CD4-positive, alpha-beta T cell treated with Interleukin-6 for 4 hours (primary cell): ENCODE results near the gene FAM107A.

ENCODE experiments used
- DNase-seq: peaks from one replicate; pipeline ENCODE4 v3.0.0-alpha.2; 2020; ENCODE audit warnings: mixed read lengths

The FAM107A gene

GRCh38 chr3:58591517-58592510 is 14.6 kb upstream of the FAM107A start:
- no peak for DNase-seq

GRCh38 chr3:58588030-58588614 is 10.9 kb upstream of the FAM107A start:
- DNase-seq: no peak

GRCh38 chr3:58586776-58587192 is 9.6 kb upstream of the FAM107A start:
- no peak for DNase-seq

- no peak for DNase-seq
Measured at GRCh38 chr3:58585994-58586393, 8.8 kb upstream of the FAM107A start.

- DNase-seq: peak; percentile 41
Measured at GRCh38 chr3:58585005-58585786, 8.0 kb upstream of the FAM107A start.

- no peak for DNase-seq
Measured at GRCh38 chr3:58584690-58585004, 7.5 kb upstream of the FAM107A start.

GRCh38 chr3:58581328-58582091 is 4.3 kb upstream of the FAM107A start:
- no peak for DNase-seq

- no peak for DNase-seq
Measured at GRCh38 chr3:58580826-58581327, 3.7 kb upstream of the FAM107A start.

GRCh38 chr3:58578873-58579272 is 1.7 kb upstream of the FAM107A start:
- no peak for DNase-seq

GRCh38 chr3:58576716-58577115 is 475 bp downstream of the FAM107A start:
- no peak for DNase-seq

GRCh38 chr3:58575971-58576652 is 1.1 kb downstream of the FAM107A start:
- no peak for DNase-seq

- no peak for DNase-seq
Measured at GRCh38 chr3:58574682-58575081, 2.5 kb downstream of the FAM107A start.

GRCh38 chr3:58574106-58574505 is 3.1 kb downstream of the FAM107A start:
- DNase-seq: no peak

GRCh38 chr3:58573640-58574039 is 3.6 kb downstream of the FAM107A start:
- DNase-seq: no peak

GRCh38 chr3:58572634-58573230 is 4.5 kb downstream of the FAM107A start:
- DNase-seq: no peak

- no peak for DNase-seq
Measured at GRCh38 chr3:58572013-58572633, 5.1 kb downstream of the FAM107A start.

- DNase-seq: no peak
Measured at GRCh38 chr3:58570851-58571250, 6.3 kb downstream of the FAM107A start.

GRCh38 chr3:58569287-58570001 is 7.7 kb downstream of the FAM107A start:
- DNase-seq: no peak

- DNase-seq: peak; percentile 70
Measured at GRCh38 chr3:58568572-58569286, 8.5 kb downstream of the FAM107A start.

- no peak for DNase-seq
Measured at GRCh38 chr3:58567251-58567515, 10.0 kb downstream of the FAM107A start.
